NCI-H2081 (cell line): ENCODE results near the gene COL11A1.
"Not testable (repeated sequence)": the region's sequence is repeated elsewhere in the genome, so short reads cannot be mapped to it uniquely, and the experiment has no call there.

ENCODE experiments used
- DNase-seq, 2 experiments: peaks; one replicate each; lab custom pipeline; 2025; lab: John Stamatoyannopoulos, UW

COL11A1 gene

GRCh38 chr1:103108376-103109150 is at the start of gene COL11A1:
Gene COL11A1, minus strand, starts transcription at chr1:103108522. Its CDS starts 344 bp downstream, at chr1:103108178.
- no peak for DNase-seq

GRCh38 chr1:103156966-103157365 is 48.6 kb upstream of the COL11A1 start:
- no peak for DNase-seq

- no peak for DNase-seq
These were observed 37.8 kb upstream of the COL11A1 start for GRCh38 chr1:103146166-103146565.

GRCh38 chr1:103145449-103145848 is 37.1 kb upstream of the COL11A1 start:
- no peak for DNase-seq

DNA sequence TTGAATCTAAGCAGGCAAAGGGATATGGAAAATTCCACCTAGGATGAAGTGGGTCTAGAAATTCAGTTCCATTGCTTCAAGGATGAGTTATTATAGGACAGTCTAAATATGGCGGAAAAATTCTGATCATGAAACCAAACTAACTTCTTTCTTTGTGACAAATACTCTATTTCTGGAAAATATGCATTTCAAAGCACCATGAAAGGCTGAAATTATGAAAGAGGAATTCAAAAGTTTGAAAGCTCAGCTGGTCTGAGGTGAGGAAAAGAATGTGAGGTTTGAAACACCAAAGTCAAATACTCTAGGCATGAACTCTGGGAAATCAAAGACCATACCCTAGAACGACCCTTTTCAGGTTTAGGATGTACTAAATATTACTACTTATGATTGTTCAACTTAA is 36.4 kb upstream of the COL11A1 start:
- DNase-seq, result no peak

DNA sequence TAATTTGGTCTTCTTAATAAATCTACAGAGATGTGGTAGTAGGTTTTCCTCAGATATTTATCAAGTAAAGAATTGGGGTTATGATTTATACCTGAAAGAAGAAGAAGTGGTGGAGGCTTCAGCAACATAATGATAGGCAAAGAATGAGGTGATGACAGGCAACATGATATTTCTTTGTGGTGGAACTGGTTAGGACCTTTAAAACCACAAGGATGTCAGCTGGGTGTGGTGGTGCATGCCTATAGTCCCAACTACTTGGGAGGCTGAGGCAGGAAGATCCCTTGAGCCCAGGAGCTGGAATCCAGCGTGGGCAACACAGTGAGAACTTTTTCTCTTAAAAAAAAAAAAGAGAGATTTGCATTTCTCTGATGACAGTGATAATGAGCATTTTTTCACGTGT is 34.1 kb upstream of the COL11A1 start:
- DNase-seq, result no peak

DNA sequence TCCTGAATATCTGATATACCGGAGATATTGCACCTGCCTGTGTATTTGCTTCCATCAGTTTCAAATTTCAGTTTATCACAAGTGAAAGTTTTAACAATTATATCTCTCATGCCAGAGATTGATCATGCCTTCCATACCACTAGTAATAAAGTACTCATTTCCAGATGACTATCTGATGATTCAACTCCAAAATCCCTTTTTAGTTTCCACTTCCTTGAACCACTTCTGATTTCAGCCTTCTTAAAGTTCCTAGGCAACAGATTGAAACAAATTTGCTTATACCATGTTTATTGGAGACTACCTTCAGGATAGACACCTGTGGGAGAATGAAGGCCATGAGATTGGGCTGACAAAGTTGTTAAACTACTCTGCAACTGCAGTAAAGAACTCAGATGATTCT is 21.5 kb upstream of the COL11A1 start:
- DNase-seq, result no peak

- DNase-seq, result no peak
These were observed 20.9 kb upstream of the COL11A1 start for GRCh38 chr1:103129255-103129654.

- not testable (repeated sequence) for DNase-seq
These were observed 19.9 kb upstream of the COL11A1 start for GRCh38 chr1:103128256-103128655.

DNA sequence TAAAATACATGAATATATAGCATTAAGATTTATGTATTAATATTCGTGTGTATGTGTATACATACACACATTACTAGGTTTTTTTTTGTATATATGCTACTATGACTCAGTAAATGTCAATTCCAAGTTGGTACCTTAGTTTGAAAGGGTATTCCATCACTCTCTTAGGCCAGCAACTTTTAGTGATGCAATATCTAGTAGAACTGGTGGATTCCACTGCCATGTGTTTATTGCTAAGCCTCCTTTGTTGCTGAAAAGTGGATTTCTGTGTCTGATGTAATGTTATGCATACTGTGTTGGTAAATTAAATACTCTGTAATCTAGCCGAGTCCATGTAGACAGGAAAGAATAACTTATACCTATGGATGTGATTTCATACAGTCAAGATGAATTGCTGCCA is 16.9 kb upstream of the COL11A1 start:
- DNase-seq, result no peak

- no peak for DNase-seq
These were observed 14.8 kb upstream of the COL11A1 start for GRCh38 chr1:103122983-103123720.

DNA sequence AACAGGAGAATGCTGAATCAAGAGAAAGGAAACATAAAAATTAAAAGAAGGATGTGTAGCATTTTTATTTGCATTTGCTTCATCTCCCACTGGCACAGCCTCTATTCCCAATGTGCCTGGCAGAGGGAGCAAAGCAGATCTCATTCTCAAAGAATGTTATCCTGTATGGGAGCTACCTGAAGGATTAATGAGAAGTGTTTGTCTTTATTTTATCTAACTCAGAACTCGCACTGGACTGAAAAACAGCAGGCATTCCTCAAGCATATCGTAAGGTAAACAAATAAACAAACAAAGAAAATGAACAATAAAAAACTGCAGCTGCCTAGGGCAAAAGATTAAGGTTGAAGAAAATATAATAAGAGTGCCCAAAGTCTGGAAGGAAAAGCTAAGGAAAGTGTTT is 12.7 kb upstream of the COL11A1 start:
- no peak for DNase-seq

GRCh38 chr1:103112546-103112945 is 4.2 kb upstream of the COL11A1 start:
- no peak for DNase-seq

GRCh38 chr1:103111926-103112325 is 3.6 kb upstream of the COL11A1 start:
- no peak for DNase-seq

DNA sequence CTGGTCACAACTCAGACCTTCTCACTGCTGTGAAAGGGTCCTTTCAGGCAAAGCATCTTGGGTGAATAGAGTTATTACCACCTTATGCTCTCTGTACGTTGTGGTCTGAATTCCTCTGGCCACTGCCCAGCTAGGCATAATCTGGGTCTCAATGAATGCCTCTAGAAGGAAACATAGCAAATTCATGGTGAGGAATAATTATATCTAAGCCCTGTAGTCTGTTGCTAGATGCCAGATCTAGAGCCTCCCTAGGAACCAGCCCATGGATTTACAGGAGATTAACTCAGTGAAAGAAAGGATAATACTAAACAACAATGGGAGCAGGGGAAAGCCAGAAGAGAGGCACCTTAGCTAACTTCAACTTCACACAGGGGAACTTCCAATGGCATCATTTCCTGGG is 2.4 kb upstream of the COL11A1 start:
- no peak for DNase-seq

DNA sequence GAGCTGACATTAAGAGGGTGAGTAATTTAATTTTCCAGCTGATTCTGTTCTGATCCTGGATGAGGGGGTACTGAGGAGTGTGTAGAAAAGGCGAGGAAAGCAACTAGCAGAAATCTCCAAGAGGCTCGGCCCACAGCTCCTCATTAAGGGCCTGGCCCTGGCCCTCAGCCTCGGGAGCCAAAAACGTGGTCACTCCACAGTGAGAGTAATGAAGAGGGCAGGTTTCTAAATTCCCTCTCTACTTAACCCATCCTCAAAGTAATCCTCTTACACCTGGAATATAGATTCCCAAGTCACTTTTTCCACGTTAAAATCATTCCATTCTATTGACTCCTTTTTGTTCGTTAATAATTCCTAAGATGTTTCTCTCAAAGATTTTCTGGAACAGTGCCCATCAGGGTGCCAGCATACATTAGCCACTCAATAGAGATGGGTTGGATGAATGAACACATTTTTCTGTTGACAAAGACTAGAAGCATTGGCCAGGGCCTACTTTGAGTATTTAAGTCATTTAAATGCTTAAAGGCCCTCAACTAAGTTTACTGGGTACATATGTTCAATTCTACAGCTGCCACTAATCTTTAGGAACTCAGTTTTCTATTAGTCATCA is 1.1 kb upstream of the COL11A1 start:
- no peak for DNase-seq

DNA sequence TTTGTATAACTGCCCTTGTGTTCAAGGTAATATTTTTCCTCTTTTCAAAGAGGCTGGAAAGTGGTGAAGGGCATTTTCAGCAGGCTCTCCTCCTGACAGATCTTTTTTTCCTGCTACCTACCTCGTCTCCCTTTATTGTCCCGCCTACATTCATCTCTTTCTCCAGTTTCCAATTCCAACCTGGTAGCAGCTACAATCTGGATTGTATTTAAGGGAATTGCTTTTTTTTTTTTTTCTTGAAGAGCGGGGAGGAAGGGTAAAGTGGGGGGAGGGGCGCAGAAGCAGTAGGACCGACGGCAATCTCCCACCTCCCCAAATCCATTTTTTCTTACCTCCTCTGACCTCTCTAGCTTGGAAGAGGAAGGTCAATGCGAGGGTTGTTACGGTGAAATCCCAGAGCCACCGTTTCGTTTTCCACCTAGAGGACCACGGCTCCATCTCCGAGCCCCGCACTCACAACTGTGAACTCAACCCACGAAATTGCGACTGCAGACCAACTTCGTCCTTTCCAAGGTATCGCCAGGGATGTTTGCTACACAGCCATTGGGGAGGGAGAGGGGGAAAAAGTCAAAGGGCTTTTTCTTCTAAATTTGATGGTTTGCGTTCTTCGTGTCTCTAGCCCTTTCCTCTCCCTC is 464 bp downstream of the COL11A1 start:
- no peak for DNase-seq

- DNase-seq, result peak; percentile 17 to 48
These were observed 1.6 kb downstream of the COL11A1 start for GRCh38 chr1:103106426-103107341.

GRCh38 chr1:103101399-103101798 is 6.9 kb downstream of the COL11A1 start:
- DNase-seq, result no peak

- DNase-seq, result no peak
These were observed 19.1 kb downstream of the COL11A1 start for GRCh38 chr1:103089221-103089620.

DNA sequence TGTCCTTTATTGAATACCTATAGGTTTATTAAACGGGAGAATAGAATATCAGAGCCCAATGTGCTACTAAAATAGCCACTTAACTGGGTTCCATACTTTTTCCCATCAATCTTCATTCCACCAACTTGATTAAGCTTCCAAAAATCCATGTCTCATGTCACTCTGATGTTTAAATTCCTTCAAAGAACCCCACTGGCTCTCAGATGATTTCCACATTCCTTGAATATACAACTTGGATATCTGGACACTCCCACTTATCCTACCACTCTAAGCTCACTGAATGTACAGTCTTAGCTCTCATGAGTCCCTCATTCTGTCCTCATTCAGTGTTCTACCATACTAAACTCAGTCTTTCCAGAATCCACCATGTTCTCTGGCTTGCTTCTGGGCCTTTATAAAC is 21.1 kb downstream of the COL11A1 start:
- DNase-seq, result no peak
